ENCODE data around the gene FBXW5. TPM values are rescaled to one million over a fixed set of nuclear protein-coding genes. Genes with fewer than 3 reads are reported as not detected.

Gene FBXW5
- total and polyA plus RNA-seq, 2 donors (not counting 3 experiments of a cell fraction or from before 2014, with no cell fraction given), result 97.3 to 151 TPM

- intact Hi-C loops (cut with micrococcal nuclease), result loop anchor here (2.0 to 5.0 kb wide), 2 partner anchors 29 to 42 kb away; partner anchors contain the start of gene PAXX
- CTCF ChIA-PET, result interaction anchor here (0.8 to 1.0 kb wide), 3 partner anchors 42 to 85 kb away, joined by 4 to 6 read pairs (median 5); partner anchors contain the start of gene PAXX
- dilution Hi-C loops (cut with MboI; ENCODE audit: extremely low pct_ligation_motif_present, low sequenced_read_pairs), result loop anchor here (25.0 kb wide), 1 partner anchor 138 kb away; the partner anchor contains the start of gene RABL6
- DNase-seq (ENCODE audit: low read depth, low spot score) (peak; percentile 93), FAIRE-seq (peak; percentile 89)
- Histone ChIP-seq H3K79me2 (ENCODE audit: control insufficient read depth, insufficient read depth, low read length) (no peaks in the 10 kb centered on the region), H3K36me3 (ENCODE audit: control insufficient read depth in 2 of 2, extremely low read depth in 1 of 2, insufficient read depth in 2 of 2, low read length in 2 of 2) (no peaks in the 10 kb centered on the region), H3K9me3 (replicated peaks; ENCODE audit: control insufficient read depth, insufficient read depth, low read length) (no peaks in the 10 kb centered on the region), H3K27ac (ENCODE audit: insufficient read depth, low read depth, low read length) (no peak overlapping the region), H3K4me2 (ENCODE audit: insufficient read depth, low read length) (peak overlapping the region; percentile 54), H3K9me1 (replicated peaks; ENCODE audit: control insufficient read depth, extremely low read depth, insufficient read depth, low read length) (no peaks in the 10 kb centered on the region), H3K4me3 (replicated peaks in 1 of 3; ENCODE audit: insufficient read depth in 1 of 3, low read depth in 1 of 3, low read length in 3 of 3) (peak overlapping the region; percentile 4 to 77 (median 9)), H3K4me1 (ENCODE audit: control insufficient read depth, extremely low read depth, insufficient read depth, low read length) (peaks cover 5% of the 10 kb centered on the region), H4K20me1 (replicated peaks; ENCODE audit: control insufficient read depth, extremely low read depth, insufficient read depth, low read length) (no peaks in the 10 kb centered on the region), H2AFZ (ENCODE audit: low read depth, low read length) (peak overlapping the region; percentile 83), H3K27me3 (ENCODE audit: control insufficient read depth in 2 of 2, insufficient read depth in 2 of 2, low read length in 2 of 2) (no peaks in the 10 kb centered on the region), H3K9ac (replicated peaks; ENCODE audit: extremely low read depth, insufficient read depth, low read length) (peak overlapping the region; percentile 25)
- POLR2A ChIA-PET, result interaction anchor here (0.6 kb wide), 1 partner anchor 28 kb away, joined by 7 read pairs; no protein-coding TSS in a partner anchor
- BruUV-seq (replicated peaks), result no TSS peak
- peak; percentile 57 for TF ChIP-seq POLR2A (IDR thresholded peaks at IDR 0.05; ENCODE audit: low read depth, low read length)
- TF ChIP-seq GATA2 (IDR thresholded peaks at IDR 0.05; ENCODE audit: insufficient read depth, insufficient read length, low read depth, low read length), result no peak
- TF ChIP-seq POLR2AphosphoS5 (IDR thresholded peaks at IDR 0.05; ENCODE audit: insufficient read depth, low read depth, low read length), result peak; percentile 53
- TF ChIP-seq, protein P1, sequence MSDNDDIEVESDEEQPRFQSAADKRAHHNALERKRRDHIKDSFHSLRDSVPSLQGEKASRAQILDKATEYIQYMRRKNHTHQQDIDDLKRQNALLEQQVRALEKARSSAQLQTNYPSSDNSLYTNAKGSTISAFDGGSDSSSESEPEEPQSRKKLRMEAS (IDR thresholded peaks at IDR 0.05; ENCODE audit: insufficient read depth, insufficient read length), result peak; percentile 98
These were observed 5.5 kb upstream of the FBXW5 start for GRCh38 chr9:136949817-136950655.

Measured in endothelial cell of umbilical vein (primary cell).